ENCODE data around the gene IRGQ.

GRCh38 chr19:43631491-43631890 lies 35.6 kb upstream of the IRGQ start:
- TF ChIP-seq ZNF384 (IDR thresholded peaks at IDR 0.05) = no peak
- TF ChIP-seq SUZ12 (IDR thresholded peaks at IDR 0.05) = no peak
- no peak for TF ChIP-seq FOXM1 (IDR thresholded peaks at IDR 0.05; ENCODE audit: borderline replicate concordance)
- TF ChIP-seq ELF4 (IDR thresholded peaks at IDR 0.05) = no peak
- TF ChIP-seq FOXK2 (IDR thresholded peaks at IDR 0.05) = no peak
- TF ChIP-seq BHLHE40 (IDR thresholded peaks at IDR 0.05; ENCODE audit: borderline replicate concordance) = no peak
- TF ChIP-seq NFRKB (IDR thresholded peaks at IDR 0.05) = no peak

All from HEK293T (cell line).